NCI-H2081 (cell line): ENCODE measurements around the gene BCL6.

ENCODE experiments used
- DNase-seq, 2 experiments: peaks; one replicate each; lab custom pipeline; 2025; lab: John Stamatoyannopoulos, UW

The BCL6 gene

DNA sequence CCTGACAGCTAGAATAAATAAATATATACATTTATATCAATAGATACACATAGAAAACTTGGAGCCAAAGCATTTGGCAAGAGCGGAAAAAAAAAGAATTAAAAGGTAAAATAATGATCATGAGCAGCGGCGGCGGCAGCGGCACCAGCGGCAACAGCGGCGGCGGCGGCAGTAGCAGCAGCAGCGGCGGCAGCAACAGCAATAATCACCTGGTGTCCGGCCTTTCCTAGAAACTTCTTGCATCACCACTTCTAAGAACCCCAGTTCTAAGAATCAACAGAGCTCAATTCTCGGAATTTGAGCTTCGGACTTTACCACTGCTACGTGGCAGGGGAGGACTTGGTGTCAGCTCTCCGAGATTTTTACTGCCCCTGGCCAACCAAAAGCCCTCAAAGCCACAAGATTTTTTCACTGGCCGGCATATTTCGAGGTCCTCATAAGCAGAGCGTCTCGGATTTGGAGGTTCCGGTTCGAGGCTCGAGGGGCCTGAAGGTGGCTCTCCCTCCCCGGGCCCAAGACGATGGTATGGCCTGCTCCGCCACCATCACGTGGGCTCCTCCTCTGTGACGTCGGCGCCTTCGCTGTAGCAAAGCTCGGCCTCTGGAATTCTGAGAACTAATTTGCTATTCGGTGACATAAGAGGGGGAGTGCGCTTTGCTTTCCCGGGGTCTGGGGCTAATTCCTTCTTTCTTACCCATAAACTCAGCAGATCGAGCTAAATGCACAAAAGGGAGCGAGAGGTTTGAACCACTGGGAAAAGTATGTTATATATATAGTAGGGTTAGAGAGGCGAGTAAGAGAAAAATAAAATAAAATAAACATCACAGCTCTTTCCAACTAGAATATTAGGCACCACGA lies at the start of gene BCL6:
Gene BCL6 (minus strand): TSS at position 268 of the 858 bp plus-strand sequence. CDS start 11,775 bp downstream, outside the sequence.
- peak; percentile 89 to 94 for DNase-seq

DNA sequence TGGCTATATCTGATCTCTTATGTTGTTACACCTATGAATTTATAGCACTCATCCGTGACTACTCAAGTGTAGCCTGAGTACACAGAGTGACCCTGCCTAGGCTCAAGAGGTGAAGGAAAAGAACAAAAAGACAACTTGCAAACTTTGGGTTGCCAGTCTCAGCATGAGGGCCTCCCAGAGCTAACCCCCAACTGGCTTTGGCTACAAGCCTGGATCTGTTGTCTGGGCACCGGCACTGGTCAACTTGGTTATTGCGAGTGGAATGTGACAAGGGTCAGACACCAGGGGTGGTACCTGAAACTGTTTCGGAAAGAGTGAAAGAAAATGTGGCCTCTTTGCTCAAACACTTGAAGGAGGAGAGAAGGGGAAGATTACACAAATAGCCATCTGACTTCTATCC lies 49.5 kb upstream of the BCL6 start:
- DNase-seq: no peak

GRCh38 chr3:187793618-187794017 lies 48.4 kb upstream of the BCL6 start:
- no peak for DNase-seq

- no peak for DNase-seq
Measured at GRCh38 chr3:187792521-187792920, 47.3 kb upstream of the BCL6 start.

DNA sequence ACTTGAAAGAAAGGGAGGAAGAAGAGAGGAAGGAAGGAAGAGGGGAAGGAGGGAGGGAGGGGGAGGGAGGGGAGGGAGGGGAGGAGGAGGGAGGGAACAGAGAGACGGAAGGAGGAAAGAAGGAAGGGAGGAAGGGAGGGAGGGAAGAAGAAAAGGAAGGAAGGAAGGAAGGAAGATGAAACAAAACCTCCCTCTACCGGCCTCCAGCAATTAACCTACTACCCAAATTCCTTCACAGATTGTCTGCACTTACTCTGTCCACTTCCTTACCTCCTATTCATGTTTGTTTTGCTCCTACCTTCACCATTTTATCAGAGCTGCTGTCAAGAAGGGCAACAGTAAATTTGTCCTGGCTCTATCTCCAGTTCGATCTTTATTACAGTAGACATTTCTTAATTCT lies 44.6 kb upstream of the BCL6 start:
- no peak for DNase-seq

- DNase-seq: no peak
Measured at GRCh38 chr3:187788984-187789857, 44.0 kb upstream of the BCL6 start.

GRCh38 chr3:187783098-187783497 lies 37.8 kb upstream of the BCL6 start:
- DNase-seq: no peak

GRCh38 chr3:187782006-187782405 lies 36.7 kb upstream of the BCL6 start:
- DNase-seq: no peak

DNA sequence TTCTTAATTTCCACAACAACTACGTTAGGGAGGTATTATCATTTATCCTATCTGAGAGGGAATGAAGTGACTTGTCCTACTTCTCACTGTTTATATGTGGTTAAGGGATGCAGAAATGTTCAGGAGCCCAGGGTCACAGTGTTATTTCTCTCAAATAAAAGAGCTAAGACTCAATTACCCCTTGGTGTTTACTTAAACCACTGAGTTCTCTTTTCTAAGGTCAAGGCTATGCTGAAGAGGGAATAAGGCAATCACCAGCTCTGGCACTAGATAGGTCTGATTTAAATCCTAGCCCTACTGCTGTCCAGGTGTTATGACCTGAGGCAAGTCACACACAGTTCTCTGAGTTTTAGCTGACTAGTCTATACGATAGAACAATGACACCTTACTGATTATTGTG lies 35.7 kb upstream of the BCL6 start:
- no peak for DNase-seq

- DNase-seq: no peak
Measured at GRCh38 chr3:187778726-187779125, 33.5 kb upstream of the BCL6 start.

- no peak for DNase-seq
Measured at GRCh38 chr3:187777331-187777941, 32.2 kb upstream of the BCL6 start.

DNA sequence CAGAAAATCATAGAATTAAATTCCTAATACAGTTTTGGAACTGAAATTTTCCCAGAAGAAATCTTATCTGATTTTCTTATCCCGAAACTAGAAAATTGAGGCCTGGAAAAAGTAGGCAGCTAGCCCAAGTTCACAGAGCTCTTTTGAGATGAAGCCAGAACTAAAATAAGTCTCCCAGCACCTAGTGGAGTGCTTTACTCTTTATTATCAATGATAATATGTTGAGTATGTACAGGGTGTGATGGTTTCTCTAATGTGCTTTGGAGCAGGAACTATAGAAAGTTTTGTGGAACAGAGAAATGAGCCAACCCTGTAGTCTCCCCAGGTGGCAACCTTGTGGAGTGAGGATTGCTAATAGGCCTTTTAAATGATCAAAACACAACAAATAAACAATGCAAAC lies 30.3 kb upstream of the BCL6 start:
- no peak for DNase-seq

GRCh38 chr3:187774185-187774789 lies 29.0 kb upstream of the BCL6 start:
- peak; percentile 14 to 49 for DNase-seq

GRCh38 chr3:187773233-187774184 lies 28.2 kb upstream of the BCL6 start:
- no peak for DNase-seq

DNA sequence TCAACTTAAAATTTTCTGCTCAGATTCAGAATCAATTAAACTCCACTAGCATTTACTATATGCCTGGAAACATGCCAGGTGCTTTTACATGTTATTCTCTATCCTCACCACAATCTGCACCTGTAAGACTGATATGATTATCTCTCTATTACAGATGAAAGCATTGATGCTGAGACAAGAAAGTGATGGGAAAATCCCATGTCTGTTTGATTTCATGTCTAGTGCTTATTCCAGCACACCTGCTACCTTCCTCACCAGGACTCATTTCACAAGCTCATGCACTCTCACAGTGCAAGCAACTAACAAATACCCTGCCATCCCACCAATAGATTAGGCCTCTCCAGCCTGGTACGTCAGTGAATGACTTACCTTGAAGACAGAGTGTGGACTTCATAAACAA lies 25.0 kb upstream of the BCL6 start:
- no peak for DNase-seq

GRCh38 chr3:187769771-187770170 lies 24.5 kb upstream of the BCL6 start:
- no peak for DNase-seq

- DNase-seq: no peak
Measured at GRCh38 chr3:187767266-187768012, 22.2 kb upstream of the BCL6 start.

- DNase-seq: no peak
Measured at GRCh38 chr3:187765342-187765741, 20.1 kb upstream of the BCL6 start.

- no peak for DNase-seq
Measured at GRCh38 chr3:187763850-187764648, 18.8 kb upstream of the BCL6 start.
